Measurements from ENCODE around the gene NAP1L1. TPM values are rescaled to one million over a fixed set of nuclear protein-coding genes. Genes with fewer than 3 reads are reported as not detected.

NAP1L1 gene, protein sequence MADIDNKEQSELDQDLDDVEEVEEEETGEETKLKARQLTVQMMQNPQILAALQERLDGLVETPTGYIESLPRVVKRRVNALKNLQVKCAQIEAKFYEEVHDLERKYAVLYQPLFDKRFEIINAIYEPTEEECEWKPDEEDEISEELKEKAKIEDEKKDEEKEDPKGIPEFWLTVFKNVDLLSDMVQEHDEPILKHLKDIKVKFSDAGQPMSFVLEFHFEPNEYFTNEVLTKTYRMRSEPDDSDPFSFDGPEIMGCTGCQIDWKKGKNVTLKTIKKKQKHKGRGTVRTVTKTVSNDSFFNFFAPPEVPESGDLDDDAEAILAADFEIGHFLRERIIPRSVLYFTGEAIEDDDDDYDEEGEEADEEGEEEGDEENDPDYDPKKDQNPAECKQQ
- polyA plus RNA-seq (2013) = 1,508 TPM

DNA sequence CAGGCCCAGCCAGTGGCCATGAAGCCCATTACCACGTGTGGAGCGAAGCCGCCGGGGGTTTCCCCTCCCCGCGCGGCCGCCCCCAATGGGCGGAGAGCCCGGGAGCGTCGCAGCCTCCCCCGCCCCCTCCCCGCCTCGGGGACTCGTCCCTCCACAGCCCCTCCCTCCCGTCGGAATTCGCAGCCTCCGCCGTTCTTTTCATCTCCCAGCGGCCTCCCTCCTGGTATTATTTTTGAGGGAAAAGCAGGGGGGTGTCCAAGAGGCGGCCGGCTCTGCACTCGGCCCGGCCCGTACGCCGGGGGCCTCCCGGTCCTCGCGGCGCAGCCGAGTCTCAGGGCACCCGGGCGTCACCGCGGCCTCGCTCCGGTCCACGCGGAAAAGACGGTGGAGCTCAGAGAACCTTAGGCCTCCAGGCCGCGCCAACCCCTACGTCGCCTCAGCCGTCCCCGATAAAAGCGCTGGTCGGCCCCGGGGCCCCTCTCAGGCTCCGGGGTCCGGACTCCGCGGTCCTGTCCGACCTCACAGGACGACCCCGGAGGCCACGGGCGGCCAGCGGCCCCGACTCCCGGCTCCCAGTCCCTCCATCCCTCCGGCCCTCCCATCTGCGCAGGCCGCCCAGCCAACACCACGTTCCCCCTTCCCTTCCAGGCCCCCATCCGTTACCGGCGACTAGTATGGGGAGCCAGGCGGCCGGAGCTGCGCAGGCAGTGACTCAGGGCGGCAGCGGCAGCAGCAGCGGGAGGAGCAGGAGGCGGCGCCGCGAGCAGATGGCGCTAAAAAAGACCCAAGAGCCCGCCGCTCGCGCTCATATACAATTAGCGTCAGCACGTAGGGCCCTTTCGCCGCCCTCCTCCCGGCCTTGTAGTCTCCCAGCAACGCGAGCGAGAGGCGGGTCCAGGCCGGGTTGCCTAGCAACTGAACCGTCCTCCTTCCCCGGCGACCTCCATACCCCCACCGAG, at the start of gene NAP1L1:
NAP1L1 (minus strand) TSS at position 782 of the 959 bp plus-strand sequence. CDS start 10,466 bp downstream, outside the sequence.
- Histone ChIP-seq H3K27ac (ENCODE audit: insufficient read depth in 1 of 2, low read depth in 1 of 2, low read length in 2 of 2, poor library complexity in 1 of 2, severe bottlenecking in 2 of 2) (peak within 1 kb of the TSS; percentile 86 to 96), H3K4me3 (ENCODE audit: control insufficient read depth in 1 of 7, extremely low read depth in 1 of 7, insufficient read depth in 4 of 7, low read depth in 2 of 7, low read length in 6 of 7) (peak within 1 kb of the TSS; percentile 76 to 95 (median 85)), H3K27me3 (replicated peaks in 2 of 5; ENCODE audit: control insufficient read depth in 4 of 5, insufficient read depth in 5 of 5, low read length in 4 of 5) (no peaks in the 10 kb centered on the region), H3K4me1 (ENCODE audit: control extremely low read depth in 1 of 4, control insufficient read depth in 4 of 4, insufficient read depth in 4 of 4, low read length in 3 of 4) (peaks cover 0 to 44% (median 27%) of the 10 kb centered on the region in 4 experiments), H3K9me3 (ENCODE audit: control extremely low read depth in 1 of 5, control insufficient read depth in 4 of 5, insufficient read depth in 2 of 5, low read depth in 1 of 5, low read length in 4 of 5) (peaks cover 0 to 9% (median 0%) of the 10 kb centered on the region in 5 experiments), H3K36me3 (ENCODE audit: control insufficient read depth in 4 of 4, insufficient read depth in 4 of 4, low read length in 3 of 4) (peaks cover 7 to 19% (median 8%) of the 10 kb centered on the region in 4 experiments)
- peak; percentile 97 to 98 (median 98) for DNase-seq
- POLR2A ChIA-PET = interaction anchor here (0.6 kb wide), 1 partner anchor 469 kb away, joined by 3 read pairs; no protein-coding TSS in a partner anchor
- WGBS (ENCODE audit: insufficient coverage) = 0% methylated on average over 79 of the region's 100 CpGs
- CTCF ChIA-PET = interaction anchor here (1.5 kb wide), 1 partner anchor 259 kb away, joined by 3 read pairs; no protein-coding TSS in a partner anchor

- CTCF ChIA-PET = no interaction called here
- Histone ChIP-seq H3K4me1 (ENCODE audit: control extremely low read depth in 1 of 4, control insufficient read depth in 4 of 4, insufficient read depth in 4 of 4, low read length in 3 of 4) (no peaks in the 10 kb centered on the region), H3K9me3 (ENCODE audit: control extremely low read depth in 1 of 5, control insufficient read depth in 4 of 5, insufficient read depth in 2 of 5, low read depth in 1 of 5, low read length in 4 of 5) (peaks cover 0 to 2% (median 0%) of the 10 kb centered on the region in 5 experiments), H3K4me3 (ENCODE audit: control insufficient read depth in 1 of 7, extremely low read depth in 1 of 7, insufficient read depth in 4 of 7, low read depth in 2 of 7, low read length in 6 of 7) (no peak overlapping the region), H3K27ac (ENCODE audit: insufficient read depth in 1 of 2, low read depth in 1 of 2, low read length in 2 of 2, poor library complexity in 1 of 2, severe bottlenecking in 2 of 2) (no peak overlapping the region), H3K36me3 (ENCODE audit: control insufficient read depth in 4 of 4, insufficient read depth in 4 of 4, low read length in 3 of 4) (no peaks in the 10 kb centered on the region), H3K27me3 (replicated peaks in 2 of 5; ENCODE audit: control insufficient read depth in 4 of 5, insufficient read depth in 5 of 5, low read length in 4 of 5) (no peaks in the 10 kb centered on the region)
- POLR2A ChIA-PET = no interaction called here
- WGBS (ENCODE audit: insufficient coverage) = 92% methylated on average over 3 of the region's 5 CpGs
- no peak for DNase-seq
Observed at GRCh38 chr12:76127588-76127987, 43.1 kb upstream of the NAP1L1 start.

DNA sequence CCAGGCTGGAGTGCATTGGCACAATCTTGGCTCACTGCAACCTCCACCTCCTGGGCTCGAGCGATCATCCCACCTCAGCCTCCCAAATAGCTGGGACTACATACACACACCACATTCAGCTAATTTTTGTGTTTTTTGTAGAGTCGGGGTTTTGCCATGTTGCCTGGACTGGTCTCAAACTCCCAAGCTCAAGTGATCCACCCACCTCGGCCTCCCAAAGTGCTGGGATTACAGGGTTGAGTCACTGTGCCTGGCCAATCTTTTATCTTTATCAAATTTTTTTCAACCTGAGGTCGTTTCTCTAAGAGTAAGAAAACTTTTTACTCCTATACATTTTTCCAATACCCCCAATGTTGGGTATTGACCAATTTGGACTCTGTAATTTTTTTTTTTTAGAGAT, 40.0 kb upstream of the NAP1L1 start:
- Histone ChIP-seq H3K36me3 (ENCODE audit: control insufficient read depth in 4 of 4, insufficient read depth in 4 of 4, low read length in 3 of 4) (no peaks in the 10 kb centered on the region), H3K4me3 (ENCODE audit: control insufficient read depth in 1 of 7, extremely low read depth in 1 of 7, insufficient read depth in 4 of 7, low read depth in 2 of 7, low read length in 6 of 7) (no peak overlapping the region), H3K27ac (ENCODE audit: insufficient read depth in 1 of 2, low read depth in 1 of 2, low read length in 2 of 2, poor library complexity in 1 of 2, severe bottlenecking in 2 of 2) (no peak overlapping the region), H3K9me3 (ENCODE audit: control extremely low read depth in 1 of 5, control insufficient read depth in 4 of 5, insufficient read depth in 2 of 5, low read depth in 1 of 5, low read length in 4 of 5) (no peaks in the 10 kb centered on the region), H3K27me3 (replicated peaks in 2 of 5; ENCODE audit: control insufficient read depth in 4 of 5, insufficient read depth in 5 of 5, low read length in 4 of 5) (no peaks in the 10 kb centered on the region), H3K4me1 (ENCODE audit: control extremely low read depth in 1 of 4, control insufficient read depth in 4 of 4, insufficient read depth in 4 of 4, low read length in 3 of 4) (no peaks in the 10 kb centered on the region)
- ChIA-PET POLR2A (no interaction called here), CTCF (no interaction called here)
- 100% methylated on average over 4 of the region's 5 CpGs for WGBS (ENCODE audit: insufficient coverage)
- DNase-seq = no peak

- CTCF ChIA-PET = no interaction called here
- POLR2A ChIA-PET = no interaction called here
- no peaks in the 10 kb centered on the region for H3K36me3 ChIP-seq (ENCODE audit: control insufficient read depth in 4 of 4, insufficient read depth in 4 of 4, low read length in 3 of 4)
- DNase-seq = no peak
- no peaks in the 10 kb centered on the region for H3K27me3 ChIP-seq (replicated peaks in 2 of 5; ENCODE audit: control insufficient read depth in 4 of 5, insufficient read depth in 5 of 5, low read length in 4 of 5)
- 100% methylated on average over 3 of the region's 4 CpGs for WGBS (ENCODE audit: insufficient coverage)
- no peaks in the 10 kb centered on the region for H3K9me3 ChIP-seq (ENCODE audit: control extremely low read depth in 1 of 5, control insufficient read depth in 4 of 5, insufficient read depth in 2 of 5, low read depth in 1 of 5, low read length in 4 of 5)
- no peak overlapping the region for H3K4me3 ChIP-seq (ENCODE audit: control insufficient read depth in 1 of 7, extremely low read depth in 1 of 7, insufficient read depth in 4 of 7, low read depth in 2 of 7, low read length in 6 of 7)
- H3K27ac ChIP-seq (ENCODE audit: insufficient read depth in 1 of 2, low read depth in 1 of 2, low read length in 2 of 2, poor library complexity in 1 of 2, severe bottlenecking in 2 of 2) = no peak overlapping the region
- H3K4me1 ChIP-seq (ENCODE audit: control extremely low read depth in 1 of 4, control insufficient read depth in 4 of 4, insufficient read depth in 4 of 4, low read length in 3 of 4) = no peaks in the 10 kb centered on the region
Observed at GRCh38 chr12:76123259-76124212, 39.1 kb upstream of the NAP1L1 start.

DNA sequence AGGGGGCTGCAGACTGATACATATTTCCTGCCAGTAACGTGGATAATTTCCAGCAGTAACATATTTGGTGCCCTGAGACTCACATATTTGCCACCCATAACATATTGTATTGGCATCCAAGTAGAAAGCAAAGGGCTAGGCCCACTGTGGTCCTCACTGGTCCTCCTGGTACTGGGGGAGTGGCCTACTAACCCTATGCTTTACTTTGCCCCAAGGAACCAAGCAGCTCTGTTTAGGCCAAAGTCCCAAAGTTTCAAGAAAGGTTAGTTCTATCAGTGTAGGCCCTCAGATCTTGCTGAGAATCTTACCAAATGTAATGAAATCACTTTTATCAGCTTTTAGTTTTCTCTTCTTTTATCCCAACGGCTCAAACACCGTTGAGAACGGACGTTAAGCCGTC, 35.4 kb upstream of the NAP1L1 start:
- Histone ChIP-seq H3K4me1 (ENCODE audit: control extremely low read depth in 1 of 4, control insufficient read depth in 4 of 4, insufficient read depth in 4 of 4, low read length in 3 of 4) (no peaks in the 10 kb centered on the region), H3K27me3 (replicated peaks in 2 of 5; ENCODE audit: control insufficient read depth in 4 of 5, insufficient read depth in 5 of 5, low read length in 4 of 5) (no peaks in the 10 kb centered on the region), H3K9me3 (ENCODE audit: control extremely low read depth in 1 of 5, control insufficient read depth in 4 of 5, insufficient read depth in 2 of 5, low read depth in 1 of 5, low read length in 4 of 5) (no peaks in the 10 kb centered on the region), H3K27ac (ENCODE audit: insufficient read depth in 1 of 2, low read depth in 1 of 2, low read length in 2 of 2, poor library complexity in 1 of 2, severe bottlenecking in 2 of 2) (no peak overlapping the region), H3K36me3 (ENCODE audit: control insufficient read depth in 4 of 4, insufficient read depth in 4 of 4, low read length in 3 of 4) (no peaks in the 10 kb centered on the region), H3K4me3 (ENCODE audit: control insufficient read depth in 1 of 7, extremely low read depth in 1 of 7, insufficient read depth in 4 of 7, low read depth in 2 of 7, low read length in 6 of 7) (no peak overlapping the region)
- 96% methylated on average over 3 of the region's 6 CpGs for WGBS (ENCODE audit: insufficient coverage)
- DNase-seq = no peak
- CTCF ChIA-PET = interaction anchor here (1.2 kb wide), 1 partner anchor 13 kb away, joined by 3 read pairs; no protein-coding TSS in a partner anchor
- POLR2A ChIA-PET = no interaction called here

GRCh38 chr12:76117751-76118150, 33.3 kb upstream of the NAP1L1 start:
- Histone ChIP-seq H3K36me3 (ENCODE audit: control insufficient read depth in 4 of 4, insufficient read depth in 4 of 4, low read length in 3 of 4) (no peaks in the 10 kb centered on the region), H3K27ac (ENCODE audit: insufficient read depth in 1 of 2, low read depth in 1 of 2, low read length in 2 of 2, poor library complexity in 1 of 2, severe bottlenecking in 2 of 2) (no peak overlapping the region), H3K4me1 (ENCODE audit: control extremely low read depth in 1 of 4, control insufficient read depth in 4 of 4, insufficient read depth in 4 of 4, low read length in 3 of 4) (no peaks in the 10 kb centered on the region), H3K9me3 (ENCODE audit: control extremely low read depth in 1 of 5, control insufficient read depth in 4 of 5, insufficient read depth in 2 of 5, low read depth in 1 of 5, low read length in 4 of 5) (no peaks in the 10 kb centered on the region), H3K4me3 (ENCODE audit: control insufficient read depth in 1 of 7, extremely low read depth in 1 of 7, insufficient read depth in 4 of 7, low read depth in 2 of 7, low read length in 6 of 7) (no peak overlapping the region), H3K27me3 (replicated peaks in 2 of 5; ENCODE audit: control insufficient read depth in 4 of 5, insufficient read depth in 5 of 5, low read length in 4 of 5) (no peaks in the 10 kb centered on the region)
- DNase-seq = no peak
- ChIA-PET CTCF (interaction anchor here (1.2 kb wide), 1 partner anchor 13 kb away, joined by 3 read pairs; no protein-coding TSS in a partner anchor), POLR2A (no interaction called here)
- WGBS (ENCODE audit: insufficient coverage) = 100% methylated on average over 1 of the region's 2 CpGs
